ENCODE measurements around the gene GGCX.

Gene GGCX

GRCh38 chr2:85505551-85506238 lies 55.6 kb downstream of the GGCX start:
- DNase-seq: no peak

- DNase-seq: no peak
Measured at GRCh38 chr2:85504778-85505261, 56.5 kb downstream of the GGCX start.

GRCh38 chr2:85503851-85504777 lies 57.2 kb downstream of the GGCX start:
- DNase-seq: no peak

- DNase-seq: no peak
Measured at GRCh38 chr2:85503168-85503850, 58.0 kb downstream of the GGCX start.

- no peak for DNase-seq
Measured at GRCh38 chr2:85502720-85503119, 58.6 kb downstream of the GGCX start.

GRCh38 chr2:85501248-85501647 lies 60.0 kb downstream of the GGCX start:
- DNase-seq: no peak

GRCh38 chr2:85497944-85498630 lies 63.2 kb downstream of the GGCX start:
- DNase-seq: no peak

GRCh38 chr2:85496436-85496835 lies 64.9 kb downstream of the GGCX start:
- no peak for DNase-seq
